ENCODE measurements around the gene CD82.

GRCh38 chr11:44542372-44542771 is 23.1 kb upstream of the CD82 start:
- TF ChIP-seq EZH2phosphoT487 (IDR thresholded peaks at IDR 0.05; ENCODE audit: borderline replicate concordance, low read length) (no peak), CTCF (IDR thresholded peaks at IDR 0.05; ENCODE audit: low read depth, low read length, poor library complexity, severe bottlenecking) (no peak)

Measured in DOHH2 (cell line).